ENCODE data around the gene TMEM60. TPM values are rescaled to one million over a fixed set of nuclear protein-coding genes. Genes with fewer than 3 reads are reported as not detected.

Gene TMEM60
- polyA plus RNA-seq, 1 donor from 2014 or later = 29.3 TPM

DNA sequence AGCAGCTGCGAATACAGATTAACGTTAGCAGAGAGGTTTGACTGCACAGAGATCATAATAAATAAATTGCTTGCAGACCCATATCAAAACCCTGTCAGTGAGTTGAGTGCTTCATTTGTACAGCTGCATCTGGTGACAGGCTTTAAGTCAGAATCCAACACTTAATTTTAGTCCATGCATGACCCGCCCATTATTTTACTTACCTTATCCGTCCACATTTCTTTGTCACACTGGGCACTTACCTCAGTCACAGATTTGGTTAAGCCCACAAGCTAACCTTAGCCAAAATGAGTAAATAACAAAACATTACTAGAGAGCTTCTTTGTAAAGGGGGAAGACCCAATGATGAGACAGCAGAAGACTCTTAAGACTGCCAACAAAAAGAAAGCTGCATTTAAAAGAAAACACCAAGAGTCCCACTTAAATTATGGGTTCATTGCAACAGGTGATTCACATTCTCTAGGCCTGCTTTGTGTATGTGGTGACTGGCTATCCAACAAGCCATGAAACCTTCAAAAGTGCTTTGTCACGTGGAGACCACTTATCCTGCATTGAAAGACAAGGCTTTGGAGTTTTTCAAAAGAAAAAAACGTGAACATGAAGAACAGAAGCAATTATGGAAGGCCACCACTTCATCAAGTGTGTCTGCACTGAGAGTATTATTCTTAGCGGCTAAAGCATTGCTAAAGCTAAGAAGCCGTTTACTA is 32.6 kb upstream of the TMEM60 start:
- Histone ChIP-seq H4K20me1 (ENCODE audit: insufficient read depth) (no peaks in the 10 kb centered on the region), H3K9me3 (ENCODE audit: low read length) (no peaks in the 10 kb centered on the region), H3F3A (ENCODE audit: insufficient read depth, low read length, poor library complexity, severe bottlenecking) (no peaks in the 10 kb centered on the region), H3K9me2 (ENCODE audit: insufficient read depth, low read length) (no peaks in the 10 kb centered on the region), H3K27me3 (ENCODE audit: insufficient read depth, low read depth, low read length) (no peaks in the 10 kb centered on the region), H2AFZ (ENCODE audit: low read depth, low read length) (no peak overlapping the region), H3K27ac (ENCODE audit: low read length) (no peak overlapping the region), H3K79me2 (replicated peaks; ENCODE audit: insufficient read depth, low read length) (no peaks in the 10 kb centered on the region), H3K4me3 (ENCODE audit: low read length) (no peak overlapping the region), H3K9ac (ENCODE audit: low read length) (no peak overlapping the region), H3K36me3 (ENCODE audit: insufficient read depth, low read length) (no peaks in the 10 kb centered on the region), H3K4me2 (ENCODE audit: low read length) (no peak overlapping the region)
- TF ChIP-seq SMC3 (conservative IDR thresholded peaks at IDR 0.05; ENCODE audit: poor library complexity) (no peak), EP300 (conservative IDR thresholded peaks at IDR 0.05; ENCODE audit: poor library complexity, severe bottlenecking) (no peak), MXI1 (conservative IDR thresholded peaks at IDR 0.05; ENCODE audit: poor library complexity, severe bottlenecking) (no peak), POLR2AphosphoS5 (IDR thresholded peaks at IDR 0.05) (no peak), TAF1 (IDR thresholded peaks at IDR 0.05; ENCODE audit: low read depth) (no peak), EZH2 (IDR thresholded peaks at IDR 0.05; ENCODE audit: borderline replicate concordance, insufficient read depth, low read length, poor library complexity, severe bottlenecking) (no peak)
- TF ChIP-seq, protein P1, sequence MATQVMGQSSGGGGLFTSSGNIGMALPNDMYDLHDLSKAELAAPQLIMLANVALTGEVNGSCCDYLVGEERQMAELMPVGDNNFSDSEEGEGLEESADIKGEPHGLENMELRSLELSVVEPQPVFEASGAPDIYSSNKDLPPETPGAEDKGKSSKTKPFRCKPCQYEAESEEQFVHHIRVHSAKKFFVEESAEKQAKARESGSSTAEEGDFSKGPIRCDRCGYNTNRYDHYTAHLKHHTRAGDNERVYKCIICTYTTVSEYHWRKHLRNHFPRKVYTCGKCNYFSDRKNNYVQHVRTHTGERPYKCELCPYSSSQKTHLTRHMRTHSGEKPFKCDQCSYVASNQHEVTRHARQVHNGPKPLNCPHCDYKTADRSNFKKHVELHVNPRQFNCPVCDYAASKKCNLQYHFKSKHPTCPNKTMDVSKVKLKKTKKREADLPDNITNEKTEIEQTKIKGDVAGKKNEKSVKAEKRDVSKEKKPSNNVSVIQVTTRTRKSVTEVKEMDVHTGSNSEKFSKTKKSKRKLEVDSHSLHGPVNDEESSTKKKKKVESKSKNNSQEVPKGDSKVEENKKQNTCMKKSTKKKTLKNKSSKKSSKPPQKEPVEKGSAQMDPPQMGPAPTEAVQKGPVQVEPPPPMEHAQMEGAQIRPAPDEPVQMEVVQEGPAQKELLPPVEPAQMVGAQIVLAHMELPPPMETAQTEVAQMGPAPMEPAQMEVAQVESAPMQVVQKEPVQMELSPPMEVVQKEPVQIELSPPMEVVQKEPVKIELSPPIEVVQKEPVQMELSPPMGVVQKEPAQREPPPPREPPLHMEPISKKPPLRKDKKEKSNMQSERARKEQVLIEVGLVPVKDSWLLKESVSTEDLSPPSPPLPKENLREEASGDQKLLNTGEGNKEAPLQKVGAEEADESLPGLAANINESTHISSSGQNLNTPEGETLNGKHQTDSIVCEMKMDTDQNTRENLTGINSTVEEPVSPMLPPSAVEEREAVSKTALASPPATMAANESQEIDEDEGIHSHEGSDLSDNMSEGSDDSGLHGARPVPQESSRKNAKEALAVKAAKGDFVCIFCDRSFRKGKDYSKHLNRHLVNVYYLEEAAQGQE (IDR thresholded peaks at IDR 0.05; ENCODE audit: borderline replicate concordance) = no peak

DNA sequence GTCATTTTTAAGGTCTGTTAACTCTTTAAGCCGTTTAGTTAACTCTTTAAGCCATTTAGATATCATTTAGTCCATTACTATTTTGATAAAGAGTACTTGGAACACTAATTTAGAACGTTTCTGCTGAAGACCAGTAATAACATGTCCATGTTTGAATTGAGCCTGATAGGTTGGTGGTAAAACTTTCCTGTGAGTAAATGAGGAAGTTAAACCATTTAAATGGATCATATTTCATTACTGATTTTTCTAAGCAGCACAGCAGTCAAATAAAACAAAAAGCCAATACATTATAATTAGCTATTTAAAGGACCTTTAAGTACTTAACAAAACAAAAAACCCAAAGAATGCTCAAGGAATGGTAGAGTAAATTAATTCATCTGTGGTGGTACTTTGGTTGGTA is 29.8 kb upstream of the TMEM60 start:
- no peak overlapping the region for H3K4me2 ChIP-seq (ENCODE audit: low read length)
- no peaks in the 10 kb centered on the region for H3K9me3 ChIP-seq (ENCODE audit: low read length)
- H3K9me2 ChIP-seq (ENCODE audit: insufficient read depth, low read length) = no peaks in the 10 kb centered on the region
- no peaks in the 10 kb centered on the region for H4K20me1 ChIP-seq (ENCODE audit: insufficient read depth)
- no peak overlapping the region for H3K9ac ChIP-seq (ENCODE audit: low read length)
- TF ChIP-seq TAF1 (IDR thresholded peaks at IDR 0.05; ENCODE audit: low read depth) = no peak
- no peak overlapping the region for H3K4me3 ChIP-seq (ENCODE audit: low read length)
- H3K27me3 ChIP-seq (ENCODE audit: insufficient read depth, low read depth, low read length) = no peaks in the 10 kb centered on the region
- H3F3A ChIP-seq (ENCODE audit: insufficient read depth, low read length, poor library complexity, severe bottlenecking) = no peaks in the 10 kb centered on the region
- H3K36me3 ChIP-seq (ENCODE audit: insufficient read depth, low read length) = no peaks in the 10 kb centered on the region
- no peak overlapping the region for H3K27ac ChIP-seq (ENCODE audit: low read length)
- H3K79me2 ChIP-seq (replicated peaks; ENCODE audit: insufficient read depth, low read length) = no peaks in the 10 kb centered on the region
- no peak overlapping the region for H2AFZ ChIP-seq (ENCODE audit: low read depth, low read length)

DNA sequence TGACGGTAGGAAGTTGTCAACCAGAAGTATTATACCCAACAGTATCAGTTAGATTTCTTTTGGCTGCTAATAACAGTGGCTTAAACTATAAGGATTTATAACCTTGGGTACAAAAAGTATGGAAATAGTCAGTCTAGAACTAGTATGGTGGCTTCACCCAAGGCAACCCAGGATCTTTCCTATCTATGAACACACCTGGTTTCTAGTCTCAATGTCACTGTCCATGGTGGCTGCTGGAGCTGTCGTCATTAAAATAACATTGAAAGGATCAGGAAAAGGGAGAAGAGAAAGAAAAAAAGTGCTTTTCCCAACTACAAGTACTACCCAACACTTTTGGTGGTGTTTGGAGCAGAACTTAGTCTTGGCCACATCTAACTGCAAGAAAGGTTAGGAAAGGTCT is 28.1 kb upstream of the TMEM60 start:
- Histone ChIP-seq H3K27me3 (ENCODE audit: insufficient read depth, low read depth, low read length) (no peaks in the 10 kb centered on the region), H3K4me3 (ENCODE audit: low read length) (no peak overlapping the region), H2AFZ (ENCODE audit: low read depth, low read length) (no peak overlapping the region), H4K20me1 (ENCODE audit: insufficient read depth) (no peaks in the 10 kb centered on the region), H3K36me3 (ENCODE audit: insufficient read depth, low read length) (no peaks in the 10 kb centered on the region), H3K9me3 (ENCODE audit: low read length) (peaks cover 3% of the 10 kb centered on the region), H3K9me2 (ENCODE audit: insufficient read depth, low read length) (no peaks in the 10 kb centered on the region), H3K27ac (ENCODE audit: low read length) (no peak overlapping the region), H3K4me2 (ENCODE audit: low read length) (no peak overlapping the region), H3K9ac (ENCODE audit: low read length) (no peak overlapping the region), H3F3A (ENCODE audit: insufficient read depth, low read length, poor library complexity, severe bottlenecking) (no peaks in the 10 kb centered on the region), H3K79me2 (replicated peaks; ENCODE audit: insufficient read depth, low read length) (peaks cover 4% of the 10 kb centered on the region)
- TF ChIP-seq POLR2AphosphoS5 (IDR thresholded peaks at IDR 0.05) = no peak
